ENCODE results near the gene ALDH1A3.

Gene ALDH1A3

DNA sequence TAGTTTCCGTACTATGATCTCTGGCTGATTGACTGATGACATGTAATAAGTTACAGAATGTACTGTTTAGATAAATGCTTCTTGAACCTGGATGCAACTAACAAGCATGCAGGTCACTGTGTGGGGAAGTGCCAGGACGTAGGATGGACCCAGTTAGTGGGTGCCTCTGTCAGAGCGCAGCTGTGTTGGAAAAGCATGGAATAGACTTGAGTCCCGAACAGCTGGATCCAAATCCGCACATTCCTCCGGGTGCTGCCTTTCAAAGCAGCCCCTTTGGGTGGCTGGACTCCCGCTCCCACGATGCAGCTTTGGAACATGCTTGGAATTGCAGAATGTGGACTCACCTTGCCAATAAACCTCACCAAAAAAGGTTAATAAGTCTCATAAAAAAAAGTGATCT, 35.5 kb upstream of the ALDH1A3 start:
- ATAC-seq = no peak
- no peak for TF ChIP-seq PPARA (CRISPR knock-in tag; IDR thresholded peaks at IDR 0.05; ENCODE audit: borderline replicate concordance)
- TF ChIP-seq TCF4 (CRISPR knock-in tag; IDR thresholded peaks at IDR 0.05; ENCODE audit: borderline replicate concordance) = no peak
- TF ChIP-seq, protein P1, sequence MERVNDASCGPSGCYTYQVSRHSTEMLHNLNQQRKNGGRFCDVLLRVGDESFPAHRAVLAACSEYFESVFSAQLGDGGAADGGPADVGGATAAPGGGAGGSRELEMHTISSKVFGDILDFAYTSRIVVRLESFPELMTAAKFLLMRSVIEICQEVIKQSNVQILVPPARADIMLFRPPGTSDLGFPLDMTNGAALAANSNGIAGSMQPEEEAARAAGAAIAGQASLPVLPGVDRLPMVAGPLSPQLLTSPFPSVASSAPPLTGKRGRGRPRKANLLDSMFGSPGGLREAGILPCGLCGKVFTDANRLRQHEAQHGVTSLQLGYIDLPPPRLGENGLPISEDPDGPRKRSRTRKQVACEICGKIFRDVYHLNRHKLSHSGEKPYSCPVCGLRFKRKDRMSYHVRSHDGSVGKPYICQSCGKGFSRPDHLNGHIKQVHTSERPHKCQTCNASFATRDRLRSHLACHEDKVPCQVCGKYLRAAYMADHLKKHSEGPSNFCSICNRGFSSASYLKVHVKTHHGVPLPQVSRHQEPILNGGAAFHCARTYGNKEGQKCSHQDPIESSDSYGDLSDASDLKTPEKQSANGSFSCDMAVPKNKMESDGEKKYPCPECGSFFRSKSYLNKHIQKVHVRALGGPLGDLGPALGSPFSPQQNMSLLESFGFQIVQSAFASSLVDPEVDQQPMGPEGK (CRISPR knock-in tag; IDR thresholded peaks at IDR 0.05; ENCODE audit: borderline replicate concordance) = no peak
- no peak for TF ChIP-seq ZNF565 (CRISPR knock-in tag; conservative IDR thresholded peaks at IDR 0.05; ENCODE audit: low read depth)
- TF ChIP-seq GLIS3 (CRISPR knock-in tag; IDR thresholded peaks at IDR 0.05) = no peak
- TF ChIP-seq ARNTL (CRISPR knock-in tag; IDR thresholded peaks at IDR 0.05; ENCODE audit: borderline replicate concordance, low read depth) = no peak
- TF ChIP-seq ZFP3 (CRISPR knock-in tag; IDR thresholded peaks at IDR 0.05) = no peak
- TF ChIP-seq ZNF8 (CRISPR knock-in tag; IDR thresholded peaks at IDR 0.05) = no peak
- TF ChIP-seq ZC3H10 (CRISPR knock-in tag; IDR thresholded peaks at IDR 0.05) = no peak
- no peak for TF ChIP-seq BACH2 (CRISPR knock-in tag; IDR thresholded peaks at IDR 0.05; ENCODE audit: borderline replicate concordance)
- TF ChIP-seq ISL1 (CRISPR knock-in tag; IDR thresholded peaks at IDR 0.05) = no peak

GRCh38 chr15:100844778-100845177, 34.9 kb upstream of the ALDH1A3 start:
- TF ChIP-seq ZFP3 (CRISPR knock-in tag; IDR thresholded peaks at IDR 0.05) = no peak
- TF ChIP-seq RARB (CRISPR knock-in tag; IDR thresholded peaks at IDR 0.05) = no peak
- TF ChIP-seq PPARA (CRISPR knock-in tag; IDR thresholded peaks at IDR 0.05; ENCODE audit: borderline replicate concordance) = no peak
- TF ChIP-seq, protein P2, sequence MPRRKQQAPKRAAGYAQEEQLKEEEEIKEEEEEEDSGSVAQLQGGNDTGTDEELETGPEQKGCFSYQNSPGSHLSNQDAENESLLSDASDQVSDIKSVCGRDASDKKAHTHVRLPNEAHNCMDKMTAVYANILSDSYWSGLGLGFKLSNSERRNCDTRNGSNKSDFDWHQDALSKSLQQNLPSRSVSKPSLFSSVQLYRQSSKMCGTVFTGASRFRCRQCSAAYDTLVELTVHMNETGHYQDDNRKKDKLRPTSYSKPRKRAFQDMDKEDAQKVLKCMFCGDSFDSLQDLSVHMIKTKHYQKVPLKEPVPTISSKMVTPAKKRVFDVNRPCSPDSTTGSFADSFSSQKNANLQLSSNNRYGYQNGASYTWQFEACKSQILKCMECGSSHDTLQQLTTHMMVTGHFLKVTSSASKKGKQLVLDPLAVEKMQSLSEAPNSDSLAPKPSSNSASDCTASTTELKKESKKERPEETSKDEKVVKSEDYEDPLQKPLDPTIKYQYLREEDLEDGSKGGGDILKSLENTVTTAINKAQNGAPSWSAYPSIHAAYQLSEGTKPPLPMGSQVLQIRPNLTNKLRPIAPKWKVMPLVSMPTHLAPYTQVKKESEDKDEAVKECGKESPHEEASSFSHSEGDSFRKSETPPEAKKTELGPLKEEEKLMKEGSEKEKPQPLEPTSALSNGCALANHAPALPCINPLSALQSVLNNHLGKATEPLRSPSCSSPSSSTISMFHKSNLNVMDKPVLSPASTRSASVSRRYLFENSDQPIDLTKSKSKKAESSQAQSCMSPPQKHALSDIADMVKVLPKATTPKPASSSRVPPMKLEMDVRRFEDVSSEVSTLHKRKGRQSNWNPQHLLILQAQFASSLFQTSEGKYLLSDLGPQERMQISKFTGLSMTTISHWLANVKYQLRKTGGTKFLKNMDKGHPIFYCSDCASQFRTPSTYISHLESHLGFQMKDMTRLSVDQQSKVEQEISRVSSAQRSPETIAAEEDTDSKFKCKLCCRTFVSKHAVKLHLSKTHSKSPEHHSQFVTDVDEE (CRISPR knock-in tag; IDR thresholded peaks at IDR 0.05) = no peak
- TF ChIP-seq, protein P1 (CRISPR knock-in tag; IDR thresholded peaks at IDR 0.05; ENCODE audit: borderline replicate concordance) = no peak
- no peak for TF ChIP-seq ZC3H10 (CRISPR knock-in tag; IDR thresholded peaks at IDR 0.05)
- TF ChIP-seq ISL1 (CRISPR knock-in tag; IDR thresholded peaks at IDR 0.05) = no peak
- no peak for TF ChIP-seq SNAI2 (CRISPR knock-in tag; IDR thresholded peaks at IDR 0.05)
- no peak for TF ChIP-seq OSR1 (CRISPR knock-in tag; IDR thresholded peaks at IDR 0.05)
- TF ChIP-seq GLIS3 (CRISPR knock-in tag; IDR thresholded peaks at IDR 0.05) = no peak
- no peak for TF ChIP-seq BACH2 (CRISPR knock-in tag; IDR thresholded peaks at IDR 0.05; ENCODE audit: borderline replicate concordance)
- TF ChIP-seq TOX (CRISPR knock-in tag; IDR thresholded peaks at IDR 0.05; ENCODE audit: borderline replicate concordance) = no peak
- TF ChIP-seq, protein P3, sequence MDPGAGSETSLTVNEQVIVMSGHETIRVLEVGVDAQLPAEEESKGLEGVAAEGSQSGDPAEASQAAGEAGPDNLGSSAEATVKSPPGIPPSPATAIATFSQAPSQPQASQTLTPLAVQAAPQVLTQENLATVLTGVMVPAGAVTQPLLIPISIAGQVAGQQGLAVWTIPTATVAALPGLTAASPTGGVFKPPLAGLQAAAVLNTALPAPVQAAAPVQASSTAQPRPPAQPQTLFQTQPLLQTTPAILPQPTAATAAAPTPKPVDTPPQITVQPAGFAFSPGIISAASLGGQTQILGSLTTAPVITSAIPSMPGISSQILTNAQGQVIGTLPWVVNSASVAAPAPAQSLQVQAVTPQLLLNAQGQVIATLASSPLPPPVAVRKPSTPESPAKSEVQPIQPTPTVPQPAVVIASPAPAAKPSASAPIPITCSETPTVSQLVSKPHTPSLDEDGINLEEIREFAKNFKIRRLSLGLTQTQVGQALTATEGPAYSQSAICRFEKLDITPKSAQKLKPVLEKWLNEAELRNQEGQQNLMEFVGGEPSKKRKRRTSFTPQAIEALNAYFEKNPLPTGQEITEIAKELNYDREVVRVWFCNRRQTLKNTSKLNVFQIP (CRISPR knock-in tag; IDR thresholded peaks at IDR 0.05; ENCODE audit: borderline replicate concordance, low read depth) = no peak
- TF ChIP-seq, protein P4, sequence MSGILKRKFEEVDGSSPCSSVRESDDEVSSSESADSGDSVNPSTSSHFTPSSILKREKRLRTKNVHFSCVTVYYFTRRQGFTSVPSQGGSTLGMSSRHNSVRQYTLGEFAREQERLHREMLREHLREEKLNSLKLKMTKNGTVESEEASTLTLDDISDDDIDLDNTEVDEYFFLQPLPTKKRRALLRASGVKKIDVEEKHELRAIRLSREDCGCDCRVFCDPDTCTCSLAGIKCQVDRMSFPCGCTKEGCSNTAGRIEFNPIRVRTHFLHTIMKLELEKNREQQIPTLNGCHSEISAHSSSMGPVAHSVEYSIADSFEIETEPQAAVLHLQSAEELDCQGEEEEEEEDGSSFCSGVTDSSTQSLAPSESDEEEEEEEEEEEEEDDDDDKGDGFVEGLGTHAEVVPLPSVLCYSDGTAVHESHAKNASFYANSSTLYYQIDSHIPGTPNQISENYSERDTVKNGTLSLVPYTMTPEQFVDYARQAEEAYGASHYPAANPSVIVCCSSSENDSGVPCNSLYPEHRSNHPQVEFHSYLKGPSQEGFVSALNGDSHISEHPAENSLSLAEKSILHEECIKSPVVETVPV (CRISPR knock-in tag; IDR thresholded peaks at IDR 0.05) = no peak
- TF ChIP-seq ZNF8 (CRISPR knock-in tag; IDR thresholded peaks at IDR 0.05) = no peak
- no peak for TF ChIP-seq ZNF565 (CRISPR knock-in tag; conservative IDR thresholded peaks at IDR 0.05; ENCODE audit: low read depth)
- no peak for TF ChIP-seq CREB5 (CRISPR knock-in tag; IDR thresholded peaks at IDR 0.05; ENCODE audit: low read depth)
- TF ChIP-seq TCF4 (CRISPR knock-in tag; IDR thresholded peaks at IDR 0.05; ENCODE audit: borderline replicate concordance) = no peak
- no peak for TF ChIP-seq ESRRG (CRISPR knock-in tag; IDR thresholded peaks at IDR 0.05)
- TF ChIP-seq ZFP30 (CRISPR knock-in tag; IDR thresholded peaks at IDR 0.05) = no peak
- ATAC-seq = no peak
